Fibroblast of skin of right biceps (primary cell): ENCODE results near the gene SPTLC3.

ENCODE experiments used
- DNase-seq: peaks from one replicate; pipeline ENCODE4 v3.0.0-alpha.2; 2013

The SPTLC3 gene

DNA sequence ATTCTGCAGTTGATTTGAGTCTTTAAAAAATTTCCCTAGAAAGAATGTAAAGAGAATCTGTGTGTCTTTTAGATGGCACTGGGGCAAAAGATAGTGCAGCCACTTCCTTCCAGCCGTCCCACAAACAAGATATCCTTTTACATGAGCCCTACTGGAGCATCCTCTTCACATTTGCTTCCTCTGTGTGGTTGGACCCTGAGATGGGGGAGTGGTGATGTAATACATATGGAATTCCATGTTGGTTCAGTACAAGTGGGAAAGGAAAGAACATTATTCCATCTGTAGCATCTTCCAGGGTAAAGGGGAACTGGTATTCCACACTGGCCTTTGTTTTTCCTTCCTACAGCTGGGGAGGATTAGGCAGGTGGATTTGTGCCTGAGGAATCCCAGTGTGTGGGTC is 133.4 kb downstream of the SPTLC3 start:
- peak; percentile 60 for DNase-seq

- DNase-seq: no peak
Measured at GRCh38 chr20:13147071-13147963, 138.5 kb downstream of the SPTLC3 start.

- no peak for DNase-seq
Measured at GRCh38 chr20:13147971-13148370, 139.2 kb downstream of the SPTLC3 start.

DNA sequence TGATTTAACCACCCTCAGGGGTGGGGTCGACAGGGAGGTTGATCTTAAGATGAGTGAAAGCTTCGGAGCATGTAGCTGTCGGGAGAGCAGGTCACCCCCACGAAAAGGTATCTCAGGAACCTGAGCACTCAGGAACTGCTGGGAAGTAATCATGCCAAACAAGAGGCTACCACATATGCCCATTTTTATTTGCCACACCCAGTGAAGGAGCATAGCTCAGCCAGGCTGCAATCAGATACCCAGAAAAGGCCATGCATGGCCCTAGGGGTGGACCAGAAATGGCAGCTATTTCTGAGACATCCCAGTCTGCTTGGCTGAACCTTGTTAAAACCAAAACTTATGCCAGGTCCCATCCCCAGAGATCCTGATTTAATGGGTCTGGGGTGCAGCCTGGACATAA is 139.6 kb downstream of the SPTLC3 start:
- DNase-seq: no peak

DNA sequence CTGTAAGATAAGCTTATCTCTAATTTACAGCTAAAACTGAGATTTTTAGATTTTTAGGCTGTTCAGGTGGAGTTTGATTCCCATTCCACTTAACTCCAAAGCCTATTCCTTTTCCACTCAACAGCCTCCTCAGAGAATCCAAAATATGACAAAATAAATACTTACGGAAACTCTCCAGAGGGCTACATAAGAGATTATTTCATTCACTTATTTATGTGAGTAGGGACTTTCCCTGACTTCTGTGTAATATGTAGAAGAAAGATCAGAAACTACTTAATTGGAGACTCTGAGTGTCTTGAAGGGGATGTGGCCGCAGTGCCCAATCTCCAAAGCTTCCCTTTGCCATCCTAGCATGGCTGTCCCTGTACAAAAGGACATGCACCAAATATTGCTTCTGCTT is 140.2 kb downstream of the SPTLC3 start:
- DNase-seq: no peak

DNA sequence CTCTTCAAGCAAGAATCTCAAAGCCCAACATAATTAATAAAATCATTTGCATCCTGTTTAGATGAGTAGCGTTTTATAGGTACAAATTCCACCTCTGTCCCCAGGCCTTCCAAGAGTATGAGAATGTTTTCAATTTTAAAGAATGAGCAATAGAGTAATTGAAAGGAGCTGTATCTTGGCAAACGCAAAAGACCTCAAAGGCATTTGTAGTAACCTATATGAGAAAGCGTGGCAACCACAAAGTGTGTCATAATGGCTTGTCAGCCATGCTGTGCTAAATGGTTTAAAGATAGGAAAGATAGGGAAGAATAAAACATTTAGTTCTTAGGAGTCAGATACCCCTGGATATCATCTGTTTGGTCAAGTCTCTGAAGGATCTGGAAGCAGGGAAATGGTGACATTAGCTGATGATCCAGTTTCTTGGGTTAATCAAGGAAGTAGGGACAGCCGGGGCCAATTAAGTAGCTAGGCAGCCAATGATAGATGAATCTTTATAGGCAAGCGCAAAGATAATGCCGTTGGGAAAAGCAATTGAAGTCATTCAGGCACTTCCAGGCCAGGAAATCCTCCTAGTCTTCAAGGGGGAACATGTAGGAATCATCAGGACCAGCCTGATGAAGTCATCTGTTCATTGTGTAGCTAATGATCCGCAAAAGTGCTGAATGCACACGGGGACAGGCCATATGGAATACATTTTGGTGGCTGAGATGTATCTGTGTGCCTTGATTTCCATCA is 140.8 kb downstream of the SPTLC3 start:
- DNase-seq: peak; percentile 80

- no peak for DNase-seq
Measured at GRCh38 chr20:13158369-13158768, 149.6 kb downstream of the SPTLC3 start.

GRCh38 chr20:13159889-13160288 is 151.1 kb downstream of the SPTLC3 start:
- DNase-seq: no peak

GRCh38 chr20:13165203-13165602 is 156.4 kb downstream of the SPTLC3 start:
- no peak for DNase-seq

GRCh38 chr20:13166011-13166410 is 157.2 kb downstream of the SPTLC3 start:
- no peak for DNase-seq

GRCh38 chr20:13166437-13166836 is 157.7 kb downstream of the SPTLC3 start:
- DNase-seq: no peak

- no peak for DNase-seq
Measured at GRCh38 chr20:13169086-13169485, 160.3 kb downstream of the SPTLC3 start.

DNA sequence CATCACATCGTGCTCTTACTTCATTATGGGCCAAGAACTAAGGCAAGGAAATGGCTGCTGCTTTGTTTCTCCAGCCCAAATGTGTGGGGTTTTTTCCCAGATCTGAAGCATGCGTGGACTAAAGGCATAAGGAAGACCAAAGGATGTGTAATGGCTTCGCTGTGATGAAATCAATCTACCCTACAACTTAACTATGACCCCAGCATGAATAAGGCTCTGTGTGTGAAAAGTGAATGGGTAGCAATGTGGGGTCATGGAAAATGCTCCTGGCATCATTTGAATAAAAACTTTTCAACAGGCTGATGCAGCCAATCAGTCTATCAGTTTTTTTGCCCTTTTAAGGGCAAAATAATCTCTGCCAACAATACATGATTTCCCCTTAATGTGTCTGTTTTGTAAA is 162.0 kb downstream of the SPTLC3 start:
- DNase-seq: no peak

DNA sequence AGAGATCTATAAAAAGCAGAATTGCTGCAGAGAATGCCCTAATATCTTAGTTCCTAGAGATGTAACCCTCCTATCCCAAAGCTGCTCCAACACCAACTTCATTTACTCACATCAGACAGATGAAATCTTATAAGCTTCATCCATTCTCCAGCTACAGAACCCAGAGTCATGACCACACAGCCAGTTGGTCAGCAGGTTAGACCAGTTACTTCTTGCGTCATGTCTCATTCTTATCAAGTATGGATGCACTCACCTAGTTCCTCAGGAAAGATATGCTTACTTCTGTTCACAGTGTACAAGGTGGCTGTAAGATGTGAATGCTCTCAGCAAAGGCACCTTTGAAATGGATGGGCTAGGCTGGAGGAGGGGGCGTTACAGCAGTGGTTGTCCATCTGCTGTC is 164.4 kb downstream of the SPTLC3 start:
- DNase-seq: no peak

DNA sequence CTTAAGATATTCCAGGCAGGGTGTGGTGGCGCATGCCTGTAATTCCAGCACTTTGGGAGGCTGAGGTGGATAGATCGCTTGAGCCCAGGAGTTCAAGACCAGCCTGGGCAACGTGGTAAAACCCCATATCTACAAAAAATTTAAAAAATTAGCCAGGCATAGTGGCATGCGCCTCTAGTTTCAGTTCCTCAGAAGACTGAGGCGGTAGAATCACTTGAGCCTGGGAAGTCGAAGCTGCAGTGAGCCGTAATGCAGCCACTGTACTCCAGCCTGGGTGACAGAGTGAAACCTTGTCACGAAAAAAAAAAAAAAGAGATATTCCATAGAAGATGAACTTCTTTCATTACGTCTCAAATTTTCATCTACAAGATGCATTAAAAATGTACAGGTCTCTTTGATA is 165.6 kb downstream of the SPTLC3 start:
- no peak for DNase-seq

DNA sequence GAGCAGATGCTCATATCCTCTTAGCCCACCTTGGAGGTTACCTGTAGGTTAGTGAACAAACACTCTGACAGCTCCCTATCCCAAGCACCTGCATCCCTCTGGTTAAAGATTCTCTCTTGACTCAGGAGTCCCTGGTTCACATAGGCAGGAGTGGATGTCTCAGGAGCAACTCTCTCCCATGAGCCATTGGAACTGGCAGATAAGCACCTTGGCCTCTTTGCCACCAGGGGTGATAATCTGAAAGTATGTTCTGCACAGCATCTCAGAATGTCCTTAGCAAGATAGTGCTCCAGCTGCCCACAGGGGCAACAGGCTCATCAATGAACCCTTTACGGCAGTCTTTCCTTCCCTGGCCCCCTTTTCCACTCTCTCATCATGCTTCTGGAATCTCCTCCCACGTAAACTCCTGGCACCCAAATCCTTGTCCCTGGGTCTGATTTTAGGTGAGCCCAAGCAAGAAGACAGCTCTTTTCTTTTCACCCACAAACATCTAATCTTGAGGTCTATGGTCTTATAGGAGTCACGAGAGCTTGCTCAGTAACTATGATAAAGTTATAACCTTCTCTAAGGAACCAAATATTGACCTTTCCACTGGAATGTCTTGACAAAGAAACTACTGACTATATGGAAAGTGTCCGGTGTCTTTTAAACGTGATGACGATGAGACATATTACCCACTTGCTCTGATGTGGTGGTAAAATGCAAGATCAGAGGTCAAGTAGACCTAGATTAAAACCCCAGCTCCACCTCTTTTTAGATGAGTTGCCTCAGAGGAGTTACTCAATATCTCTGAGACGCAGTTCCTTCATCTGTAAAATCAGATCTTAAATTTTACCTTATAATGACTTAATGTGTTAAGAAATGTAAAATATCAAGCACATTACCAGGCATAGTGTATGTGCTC is 172.5 kb downstream of the SPTLC3 start:
- no peak for DNase-seq

GRCh38 chr20:13183005-13183404 is 174.2 kb downstream of the SPTLC3 start:
- no peak for DNase-seq

DNA sequence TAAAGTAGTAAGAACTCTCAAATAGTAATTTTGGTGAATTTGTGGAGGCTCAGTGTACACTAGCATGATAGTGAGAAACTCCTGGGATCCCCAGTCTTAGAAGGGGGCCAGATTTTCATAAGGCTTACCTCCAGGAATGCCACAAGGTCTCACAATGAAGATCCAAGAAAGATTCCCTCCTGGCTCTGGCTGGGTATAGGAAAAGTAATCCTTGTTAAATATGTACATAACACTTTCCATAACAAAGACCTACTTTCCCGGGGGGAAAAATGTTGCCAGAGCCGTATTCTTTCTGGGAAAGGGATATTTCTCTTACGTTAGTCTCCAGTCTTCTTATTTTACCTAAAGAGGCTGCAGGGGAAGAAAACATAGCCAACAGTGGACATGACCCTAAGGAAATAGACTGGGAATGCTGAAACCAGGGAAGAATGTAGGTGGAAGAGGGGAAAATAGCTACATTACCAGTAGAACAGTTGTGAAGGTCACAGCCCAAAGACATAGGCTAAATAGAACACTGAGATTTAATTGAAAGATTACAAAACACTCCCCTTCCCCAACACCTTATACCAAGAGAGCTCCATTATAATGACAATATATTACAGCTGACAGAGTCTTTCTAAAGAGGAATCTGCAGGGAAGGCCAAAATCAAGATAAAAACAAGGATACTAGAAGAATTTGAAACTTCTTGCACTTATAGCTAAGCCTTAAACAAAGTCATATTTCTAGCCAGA is 177.4 kb downstream of the SPTLC3 start:
- no peak for DNase-seq

DNA sequence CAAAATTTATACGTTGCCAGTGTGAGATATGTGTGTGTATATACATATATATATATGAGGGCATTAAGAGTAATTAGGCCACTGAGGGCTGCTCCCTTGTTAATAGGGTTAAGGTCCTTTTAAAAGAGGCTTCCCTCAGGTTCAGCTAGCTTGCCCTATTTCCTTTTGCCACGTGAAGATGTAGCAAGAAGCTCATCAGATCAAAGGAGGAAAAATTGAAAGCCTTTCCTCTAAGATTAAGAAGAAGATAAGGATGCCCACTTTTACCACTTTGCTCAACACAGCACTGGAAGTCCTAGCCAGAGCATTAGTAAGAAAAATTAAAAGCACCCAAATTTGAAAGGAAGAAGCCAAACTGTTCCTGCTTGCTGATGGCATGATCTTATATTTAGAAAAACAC is 179.1 kb downstream of the SPTLC3 start:
- DNase-seq: no peak

GRCh38 chr20:13199279-13199678 is 190.5 kb downstream of the SPTLC3 start:
- no peak for DNase-seq

DNA sequence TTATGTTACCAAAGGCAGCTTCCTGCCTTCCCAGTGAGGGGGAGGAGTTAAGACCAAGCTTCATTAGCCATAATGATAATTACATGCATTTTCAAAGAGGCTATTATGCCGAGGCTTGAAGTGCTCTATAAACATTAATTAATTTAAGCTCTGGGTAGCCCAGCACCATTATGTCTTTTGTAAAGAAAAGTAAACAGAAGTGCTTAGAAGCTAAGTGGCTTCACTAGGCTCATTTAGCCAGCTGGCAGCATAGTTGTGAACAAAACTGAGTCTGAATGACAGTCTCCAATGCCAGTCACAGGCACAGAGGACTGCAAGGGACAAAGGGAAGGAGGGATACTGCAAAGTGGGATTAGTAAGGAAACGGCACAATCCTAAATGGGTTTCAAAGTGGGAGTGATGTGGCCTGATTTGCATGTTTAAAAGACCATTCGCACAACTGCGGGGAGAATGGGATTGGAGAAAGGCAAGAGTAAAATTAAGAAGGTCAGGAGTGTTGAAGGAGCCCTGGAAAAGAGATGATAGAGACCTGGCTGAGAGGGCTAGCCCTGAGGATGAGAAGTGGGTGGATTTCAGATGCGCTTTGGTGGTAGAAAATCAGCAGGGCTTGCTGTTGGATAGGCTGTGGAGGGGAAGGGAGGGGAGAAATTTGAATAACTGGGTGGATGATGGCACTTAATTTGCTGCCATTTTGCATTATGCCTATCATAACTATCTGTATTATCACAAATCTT is 192.2 kb downstream of the SPTLC3 start:
- no peak for DNase-seq

DNA sequence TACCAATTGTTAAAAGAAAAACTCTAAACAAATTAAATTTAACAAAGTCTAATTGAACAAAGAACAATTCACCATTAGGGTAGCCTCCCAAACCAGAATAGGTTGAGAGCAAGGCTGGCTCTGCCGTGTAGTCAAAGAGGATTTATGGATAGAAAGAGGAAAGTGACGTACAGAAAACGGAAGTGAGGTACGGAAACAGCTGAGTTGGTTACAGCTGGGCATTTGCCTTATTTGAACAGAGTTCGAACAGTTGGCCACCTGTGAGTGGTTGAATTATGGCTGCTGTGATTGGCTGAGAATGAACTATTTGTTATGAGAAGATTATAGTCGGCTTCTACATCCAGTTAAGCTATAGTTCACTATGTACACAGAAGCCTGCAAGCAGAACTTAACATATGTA is 193.8 kb downstream of the SPTLC3 start:
- no peak for DNase-seq
